Lung (tissue), 12 donors: ENCODE data around the gene SARNP. TPM values are rescaled to one million over a fixed set of nuclear protein-coding genes. Genes with fewer than 3 reads are reported as not detected.

ENCODE experiments used
- ATAC-seq: fragments of 200-7000 bp; cut with Tn5 transposase; one replicate; pipeline ENCODE4 v1.9.1; 2020; ENCODE audit warnings: moderate number of reproducible peaks; ENCODE audit not compliant: insufficient read depth, low FRiP score
- DNase-seq, 3 donors: peaks; one replicate each; pipeline ENCODE4 v3.0.0-alpha.2; 2013 to 2017
- H3K27ac ChIP-seq, 2 donors: one replicate each; pipeline ENCODE4 v1.5.1; 2013; ENCODE audit warnings: mild to moderate bottlenecking in 2 of 2, moderate library complexity in 2 of 2, control low read depth in 1 of 2, inconsistent platforms in 1 of 2, low read depth in 1 of 2, low read length in 1 of 2
- H3K27me3 ChIP-seq, 3 donors: one replicate each; pipeline ENCODE4 v1.5.1; 2013; ENCODE audit warnings: low read length in 2 of 3; ENCODE audit not compliant: control insufficient read depth in 3 of 3, insufficient read depth in 3 of 3
- H3K36me3 ChIP-seq, 4 donors: one replicate each; pipeline ENCODE4 v1.5.1; 2013; ENCODE audit warnings: low read length in 4 of 4, mild to moderate bottlenecking in 1 of 4, moderate library complexity in 1 of 4; ENCODE audit not compliant: control insufficient read depth in 4 of 4, insufficient read depth in 4 of 4
- H3K4me1 ChIP-seq, 5 donors: one replicate each; pipeline ENCODE4 v1.5.1; 2013; ENCODE audit warnings: low read length in 5 of 5, mild to moderate bottlenecking in 2 of 5, moderate library complexity in 1 of 5; ENCODE audit not compliant: control insufficient read depth in 5 of 5, insufficient read depth in 5 of 5
- H3K4me3 ChIP-seq: one replicate; pipeline ENCODE4 v1.5.1; 2013; ENCODE audit warnings: mild to moderate bottlenecking, control low read depth, moderate library complexity
- H3K9ac ChIP-seq, 2 donors: one replicate each; pipeline ENCODE4 v1.5.1; 2013; ENCODE audit warnings: low read length in 2 of 2, control low read depth in 1 of 2; ENCODE audit not compliant: insufficient read depth in 1 of 2
- H3K9me3 ChIP-seq, 4 donors: one replicate each; pipeline ENCODE4 v1.5.1; 2013; ENCODE audit warnings: low read length in 3 of 4, mild to moderate bottlenecking in 1 of 4, moderate library complexity in 1 of 4; ENCODE audit not compliant: control insufficient read depth in 4 of 4, insufficient read depth in 3 of 4
- CTCF ChIP-seq: IDR thresholded peaks from 2 replicates; pipeline ENCODE4 v1.5.1; 2012; ENCODE audit warnings: mild to moderate bottlenecking; ENCODE audit errors: control extremely low read depth, extremely low read depth
- WGBS, 2 donors: extraction: QIAGEN DNeasy Blood & Tissue Kit; methylation state at CpG; one replicate each; pipeline ENCODE4 v1.1.7; 2013; 5-methylcytosine and 5-hydroxymethylcytosine counted together
- polyA plus RNA-seq, 2 donors: library from polyadenylated mRNA; stranded (reverse); fragments of 200-250 nt; gene quantifications; one replicate each; pipeline ENCODE4 v1.2.1, GENCODE V29; 2013
- total RNA-seq, 2 donors: library from RNA; depleted of rRNA in 1 of 2; stranded (reverse); fragments of >200 nt in 1 of 2; gene quantifications; one replicate each; pipeline ENCODE4 v1.2.1, GENCODE V29; 2014 to 2021
- donor health status: control.
- donor health status: control.
- donor health status: Bipolar disorder and iron deficiency.
- donor health status: healthy.
- donor health status: DM: yes; HTN: yes; CAD: no.

Gene SARNP
- total and polyA plus RNA-seq, 4 donors: 51.9 to 102 (median 82.2) TPM

- Histone ChIP-seq H3K36me3 (peaks cover 5 to 41% (median 30%) of the 10 kb centered on the region in 4 donors), H3K9me3 (no peaks in the 10 kb centered on the region), H3K4me1 (peaks cover 3 to 21% (median 19%) of the 10 kb centered on the region in 5 donors), H3K9ac (no peak overlapping the region), H3K27ac (peak overlapping the region; percentile 35 to 47), H3K4me3 (no peak overlapping the region), H3K27me3 (no peaks in the 10 kb centered on the region)
- 74 to 86% methylated on average over 14 of the region's 14 CpGs for WGBS, 2 donors
- DNase-seq (no peak), ATAC-seq (no peak)
- TF ChIP-seq CTCF: no peak
Measured at GRCh38 chr12:55721601-55722213, 95.8 kb downstream of the SARNP start.

GRCh38 chr12:55720894-55721444 is 96.6 kb downstream of the SARNP start:
- peak; percentile 5 for TF ChIP-seq CTCF
- Histone ChIP-seq H3K27me3 (no peaks in the 10 kb centered on the region), H3K36me3 (peaks cover 5 to 37% (median 24%) of the 10 kb centered on the region in 4 donors), H3K4me1 (peaks cover 3 to 23% (median 21%) of the 10 kb centered on the region in 5 donors), H3K9me3 (no peaks in the 10 kb centered on the region), H3K27ac (peak overlapping the region; percentile 35 to 81), H3K9ac (no peak overlapping the region), H3K4me3 (no peak overlapping the region)
- 37 to 68% methylated on average over 9 of the region's 9 CpGs for WGBS, 2 donors
- DNase-seq (no peak), ATAC-seq (peak; percentile 69)

- peaks cover 0 to 29% (median 18%) of the 10 kb centered on the region in 4 donors for H3K36me3 ChIP-seq
- H3K27me3 ChIP-seq: no peaks in the 10 kb centered on the region
- TF ChIP-seq CTCF: no peak
- H3K27ac ChIP-seq: peak within 1 kb of the TSS; percentile 35 to 81
- H3K9ac ChIP-seq: no peak within 1 kb of the TSS
- peaks cover 6 to 29% (median 21%) of the 10 kb centered on the region in 5 donors for H3K4me1 ChIP-seq
- H3K9me3 ChIP-seq: no peaks in the 10 kb centered on the region
- ATAC-seq: no peak
- 69 to 92% methylated on average over 6 of the region's 6 CpGs for WGBS, 2 donors
- DNase-seq: no peak
- no peak within 1 kb of the TSS for H3K4me3 ChIP-seq
Measured at GRCh38 chr12:55720071-55720564, 97.4 kb downstream of the SARNP start, which contains the start of gene RDH5. Gene RDH5 (plus strand): TSS chr12:55720393. CDS start chr12:55721185, 792 bp downstream.
